Activated B cell treated with CpG ODN at 0.5 μM for 24 hours (primary cell): ENCODE results near the gene RFC1. TPM values are rescaled to one million over a fixed set of nuclear protein-coding genes. Genes with fewer than 3 reads are reported as not detected.

Source experiments
- ATAC-seq: fragments of 200-7000 bp; cut with Tn5 transposase; one replicate; pipeline ENCODE4 v1.10.0; 2021; ENCODE audit warnings: low read depth, mild to moderate bottlenecking, moderate library complexity
- CTCF ChIA-PET: fragments of 350-600 bp; sonication (Branson Sonifier 250); formaldehyde crosslinking; loops from one replicate; lab custom pipeline; 2021; ENCODE audit warnings: antibody characterized with exemption; lab: Charles Lee
- POLR2A ChIA-PET: fragments of 350-600 bp; sonication (Branson Sonifier 250); formaldehyde crosslinking; loops from one replicate; lab custom pipeline; 2021; ENCODE audit warnings: antibody characterized with exemption; lab: Charles Lee
- DNase-seq: peaks from one replicate; pipeline ENCODE4 v3.0.0; 2022
- H3K27ac Mint-ChIP-seq: one replicate; pipeline ENCODE4 v1.8.0; 2020; ENCODE audit warnings: mixed read lengths
- H3K27me3 Mint-ChIP-seq: one replicate; pipeline ENCODE4 v1.8.0; 2021; ENCODE audit warnings: mixed read lengths
- H3K36me3 Mint-ChIP-seq: one replicate; pipeline ENCODE4 v1.8.0; 2021; ENCODE audit warnings: low read depth, mixed read lengths
- H3K4me1 Mint-ChIP-seq: one replicate; pipeline ENCODE4 v1.8.0; 2021; ENCODE audit warnings: mixed read lengths
- H3K4me3 Mint-ChIP-seq: one replicate; pipeline ENCODE4 v1.8.0; 2020; ENCODE audit warnings: mild to moderate bottlenecking, mixed read lengths
- H3K9me3 Mint-ChIP-seq: one replicate; pipeline ENCODE4 v1.8.0; 2020; ENCODE audit warnings: mixed read lengths
- CTCF ChIP-seq: fragments of 200-600 bp; IDR thresholded peaks from one replicate; pipeline ENCODE4 v1.8.0; 2022; ENCODE audit warnings: antibody characterized with exemption, mild to moderate bottlenecking
- intact Hi-C: fragments of 100-400 bp; cut with micrococcal nuclease; formaldehyde crosslinking; loops from one replicate; pipeline ENCODE4 v1.15.1; 2024
- total RNA-seq: library from RNA; stranded (reverse); gene quantifications from 2 replicates; pipeline ENCODE4 v1.2.3, GENCODE V29; 2022

RFC1 gene
- total RNA-seq, 1 donor from 2014 or later, result 45.9 TPM

DNA sequence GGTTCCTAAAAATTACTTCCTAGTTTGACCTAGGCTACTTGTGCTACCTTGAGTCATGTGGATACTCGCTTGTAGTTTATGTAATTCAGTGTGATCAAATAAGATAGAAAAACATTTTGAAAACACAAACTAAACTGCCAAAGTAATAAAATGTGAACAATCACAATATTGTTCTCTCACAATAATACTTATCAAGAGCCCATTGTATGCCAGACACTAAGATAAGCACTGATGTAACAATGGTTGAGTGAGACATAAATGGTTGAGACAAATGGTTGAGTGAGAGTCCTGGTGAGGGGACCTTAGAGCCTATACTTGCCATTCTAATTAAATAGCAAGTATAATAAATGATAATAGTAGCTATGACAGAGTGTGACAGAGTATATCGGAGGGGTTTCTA, 41.7 kb downstream of the RFC1 start:
- ChIA-PET POLR2A (no interaction called here), CTCF (no interaction called here)
- TF ChIP-seq CTCF, result no peak
- intact Hi-C loops, result no loop called here
- H3K9me3 Mint-ChIP-seq, result no peaks in the 10 kb centered on the region
- no peaks in the 10 kb centered on the region for H3K4me1 Mint-ChIP-seq
- H3K27ac Mint-ChIP-seq, result no peak overlapping the region
- no peak for DNase-seq
- no peak for ATAC-seq
- H3K36me3 Mint-ChIP-seq, result peaks cover 68% of the 10 kb centered on the region
- H3K4me3 Mint-ChIP-seq, result no peak overlapping the region
- H3K27me3 Mint-ChIP-seq, result no peaks in the 10 kb centered on the region

GRCh38 chr4:39323821-39324220, 42.3 kb downstream of the RFC1 start:
- no peak overlapping the region for H3K4me3 Mint-ChIP-seq
- ATAC-seq (no peak), DNase-seq (no peak)
- no peak for TF ChIP-seq CTCF
- no peaks in the 10 kb centered on the region for H3K9me3 Mint-ChIP-seq
- H3K36me3 Mint-ChIP-seq, result peaks cover 69% of the 10 kb centered on the region
- H3K27me3 Mint-ChIP-seq, result no peaks in the 10 kb centered on the region
- no peaks in the 10 kb centered on the region for H3K4me1 Mint-ChIP-seq
- intact Hi-C loops, result no loop called here
- H3K27ac Mint-ChIP-seq, result no peak overlapping the region
- ChIA-PET CTCF (no interaction called here), POLR2A (no interaction called here)

- H3K4me3 Mint-ChIP-seq, result no peak overlapping the region
- no peaks in the 10 kb centered on the region for H3K4me1 Mint-ChIP-seq
- ATAC-seq (no peak), DNase-seq (no peak)
- POLR2A ChIA-PET, result interaction anchor here (0.6 to 0.7 kb wide), 2 partner anchors 372 to 906 kb away, joined by 3 to 10 read pairs; no protein-coding TSS in a partner anchor
- intact Hi-C loops, result no loop called here
- no peak for TF ChIP-seq CTCF
- peaks cover 64% of the 10 kb centered on the region for H3K36me3 Mint-ChIP-seq
- H3K9me3 Mint-ChIP-seq, result no peaks in the 10 kb centered on the region
- no peak overlapping the region for H3K27ac Mint-ChIP-seq
- no peaks in the 10 kb centered on the region for H3K27me3 Mint-ChIP-seq
- CTCF ChIA-PET, result no interaction called here
These were observed 45.6 kb downstream of the RFC1 start for GRCh38 chr4:39320381-39321115.

- Mint-ChIP-seq H3K4me1 (no peaks in the 10 kb centered on the region), H3K27ac (no peak overlapping the region), H3K4me3 (no peak overlapping the region), H3K27me3 (no peaks in the 10 kb centered on the region), H3K36me3 (peaks cover 57% of the 10 kb centered on the region), H3K9me3 (no peaks in the 10 kb centered on the region)
- TF ChIP-seq CTCF, result no peak
- DNase-seq (no peak), ATAC-seq (no peak)
- CTCF ChIA-PET, result no interaction called here
- intact Hi-C loops, result no loop called here
- POLR2A ChIA-PET, result no interaction called here
These were observed 46.5 kb downstream of the RFC1 start for GRCh38 chr4:39319676-39320075.

DNA sequence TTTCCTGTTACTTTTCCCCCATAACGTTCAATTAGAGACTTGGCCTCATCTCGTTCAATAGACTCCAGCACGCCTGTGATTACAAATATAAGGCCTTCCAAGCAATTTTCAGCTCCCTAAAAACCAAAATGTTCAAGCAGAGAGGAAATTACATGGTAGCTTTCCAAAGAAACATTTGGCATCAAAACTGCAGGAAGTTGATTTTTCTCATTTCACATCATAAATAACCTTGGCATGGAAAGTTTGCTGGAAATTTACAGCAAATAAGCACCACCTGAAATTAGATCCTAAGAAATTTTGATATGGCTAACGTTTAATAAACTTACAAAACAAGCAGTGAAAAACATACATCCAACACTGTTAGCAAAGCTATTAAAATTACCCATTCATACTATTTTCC, 53.3 kb downstream of the RFC1 start:
- ATAC-seq, result no peak
- intact Hi-C loops, result no loop called here
- Mint-ChIP-seq H3K4me3 (no peak overlapping the region), H3K36me3 (peaks cover 65% of the 10 kb centered on the region), H3K27ac (no peak overlapping the region), H3K27me3 (no peaks in the 10 kb centered on the region), H3K9me3 (no peaks in the 10 kb centered on the region), H3K4me1 (no peaks in the 10 kb centered on the region)
- CTCF ChIA-PET, result no interaction called here
- TF ChIP-seq CTCF, result no peak
- DNase-seq, result no peak
- POLR2A ChIA-PET, result no interaction called here
